SIG-M5 treated with dmso at 0.1 percent for 504 hours (cell line): ENCODE results near the gene PPT1.
"Not testable (repeated sequence)": the region's sequence is repeated elsewhere in the genome, so short reads cannot be mapped to it uniquely, and the experiment has no call there.

Experiments used
- DNase-seq: peaks from one replicate; lab custom pipeline; 2025; ENCODE audit not compliant: unreplicated experiment; lab: John Stamatoyannopoulos, UW

The PPT1 gene

GRCh38 chr1:40057310-40058030 is 39.6 kb downstream of the PPT1 start:
- no peak for DNase-seq

- DNase-seq, result no peak
Observed at GRCh38 chr1:40056519-40057309, 40.3 kb downstream of the PPT1 start.

GRCh38 chr1:40053138-40053887 is 43.7 kb downstream of the PPT1 start:
- no peak for DNase-seq

GRCh38 chr1:40050863-40051262 is 46.2 kb downstream of the PPT1 start:
- DNase-seq, result peak; percentile 73

- DNase-seq, result no peak
Observed at GRCh38 chr1:40049725-40050124, 47.3 kb downstream of the PPT1 start.

- DNase-seq, result no peak
Observed at GRCh38 chr1:40047769-40048168, 49.3 kb downstream of the PPT1 start.

- no peak for DNase-seq
Observed at GRCh38 chr1:40047276-40047675, 49.8 kb downstream of the PPT1 start.

- DNase-seq, result no peak
Observed at GRCh38 chr1:40045766-40046165, 51.3 kb downstream of the PPT1 start.

- DNase-seq, result no peak
Observed at GRCh38 chr1:40045182-40045581, 51.9 kb downstream of the PPT1 start.

GRCh38 chr1:40044110-40044509 is 52.9 kb downstream of the PPT1 start:
- DNase-seq, result no peak

- no peak for DNase-seq
Observed at GRCh38 chr1:40042341-40042740, 54.7 kb downstream of the PPT1 start.

- no peak for DNase-seq
Observed at GRCh38 chr1:40041466-40041838, 55.6 kb downstream of the PPT1 start.

- peak; percentile 91 for DNase-seq
Observed at GRCh38 chr1:40040511-40041465, 56.3 kb downstream of the PPT1 start, which contains the start of gene CAP1. Gene CAP1 (plus strand): TSS chr1:40040729. CDS start chr1:40059347, 18,618 bp downstream.

- peak; percentile 90 for DNase-seq
Observed at GRCh38 chr1:40039757-40040510, 57.1 kb downstream of the PPT1 start.

- peak; percentile 82 for DNase-seq
Observed at GRCh38 chr1:40039245-40039756, 57.8 kb downstream of the PPT1 start.

GRCh38 chr1:40038697-40039096 is 58.4 kb downstream of the PPT1 start:
- peak; percentile 41 for DNase-seq

- not testable (repeated sequence) for DNase-seq
Observed at GRCh38 chr1:40037254-40037653, 59.8 kb downstream of the PPT1 start.

- DNase-seq, result no peak
Observed at GRCh38 chr1:40036574-40036973, 60.5 kb downstream of the PPT1 start.

GRCh38 chr1:40034869-40035268 is 62.2 kb downstream of the PPT1 start:
- peak; percentile 32 for DNase-seq
